DMS 273 (cell line): ENCODE data around the gene KDM2B.

ENCODE experiments used
- DNase-seq: peaks from one replicate; lab custom pipeline; 2025; ENCODE audit not compliant: unreplicated experiment; lab: John Stamatoyannopoulos, UW

Gene KDM2B

DNA sequence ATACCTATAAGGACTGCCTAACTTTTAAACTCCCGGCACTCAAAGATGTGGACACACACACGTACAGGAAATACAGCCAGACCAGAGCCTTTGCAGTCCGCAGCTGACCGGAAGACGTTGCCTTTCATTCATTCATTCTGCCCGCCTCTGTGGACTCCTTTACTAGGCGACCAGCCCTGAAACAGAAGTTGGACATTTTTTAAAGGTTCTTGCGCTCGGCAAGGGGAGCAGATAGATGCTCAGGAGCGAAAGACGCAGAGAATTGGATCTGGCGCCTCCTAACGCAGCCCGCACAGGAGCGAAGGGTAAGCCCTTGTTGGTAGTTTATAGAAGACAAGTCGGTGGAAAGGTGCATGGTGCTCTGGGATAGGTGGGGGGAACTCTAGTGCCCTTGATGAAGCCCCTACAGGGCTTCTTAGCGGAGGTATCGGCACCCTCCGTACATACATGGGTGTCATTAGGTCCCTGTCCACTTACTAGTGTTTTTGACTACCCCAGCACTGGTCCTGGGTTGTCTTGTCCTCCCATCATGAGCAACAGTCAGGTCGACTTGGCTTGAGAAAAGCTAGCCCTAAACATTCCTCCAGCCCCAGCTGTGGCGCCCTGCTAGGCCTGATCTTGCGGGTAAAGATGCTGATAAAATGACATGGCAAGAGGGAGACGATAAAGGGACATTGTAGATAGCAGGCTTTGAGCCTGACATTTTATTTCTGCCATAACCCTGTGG lies at the start of gene KDM2B:
Gene KDM2B (minus strand): TSS at position 65 of the 727 bp plus-strand sequence. CDS start 112 bp downstream, outside the sequence.
- no peak for DNase-seq

DNA sequence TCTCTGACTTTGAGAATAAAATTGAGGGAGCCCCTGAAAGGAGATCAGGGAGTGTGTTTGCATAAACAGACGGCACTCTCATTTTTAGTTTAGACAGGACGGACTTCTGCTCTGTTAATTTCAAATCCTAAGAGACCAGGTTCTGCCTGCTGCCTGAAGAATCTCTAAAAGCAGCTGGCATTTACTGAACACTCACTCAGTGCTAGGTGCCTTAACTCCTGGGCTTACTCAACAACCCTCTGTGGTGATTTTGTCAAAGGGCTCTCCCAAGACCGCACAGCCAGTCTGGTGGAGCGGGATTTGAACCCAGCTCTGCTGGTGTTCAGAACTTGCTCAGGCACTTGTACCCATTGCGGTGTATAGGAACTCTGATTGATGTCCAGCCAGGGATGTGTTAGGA lies 47.7 kb upstream of the KDM2B start:
- no peak for DNase-seq

DNA sequence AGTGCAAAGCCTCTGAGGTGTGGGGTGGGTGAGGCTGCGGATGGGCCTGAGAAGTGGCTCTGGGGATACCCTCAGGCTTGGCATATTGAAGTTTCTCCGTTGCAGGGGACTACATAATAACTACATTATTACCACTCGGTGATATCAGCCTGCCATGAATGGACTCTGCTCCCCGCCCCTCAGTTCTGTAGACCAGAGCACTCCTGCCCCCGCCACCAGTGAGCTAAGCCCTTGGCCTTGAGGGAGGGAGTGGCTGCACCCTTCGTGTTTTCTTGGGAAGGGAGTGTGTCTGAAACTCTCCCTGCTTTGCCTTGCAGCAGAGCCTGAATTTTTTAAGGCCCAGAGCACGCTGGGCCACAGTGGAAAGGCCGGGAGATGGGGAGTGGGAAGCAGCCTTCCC lies 47.2 kb upstream of the KDM2B start:
- no peak for DNase-seq

DNA sequence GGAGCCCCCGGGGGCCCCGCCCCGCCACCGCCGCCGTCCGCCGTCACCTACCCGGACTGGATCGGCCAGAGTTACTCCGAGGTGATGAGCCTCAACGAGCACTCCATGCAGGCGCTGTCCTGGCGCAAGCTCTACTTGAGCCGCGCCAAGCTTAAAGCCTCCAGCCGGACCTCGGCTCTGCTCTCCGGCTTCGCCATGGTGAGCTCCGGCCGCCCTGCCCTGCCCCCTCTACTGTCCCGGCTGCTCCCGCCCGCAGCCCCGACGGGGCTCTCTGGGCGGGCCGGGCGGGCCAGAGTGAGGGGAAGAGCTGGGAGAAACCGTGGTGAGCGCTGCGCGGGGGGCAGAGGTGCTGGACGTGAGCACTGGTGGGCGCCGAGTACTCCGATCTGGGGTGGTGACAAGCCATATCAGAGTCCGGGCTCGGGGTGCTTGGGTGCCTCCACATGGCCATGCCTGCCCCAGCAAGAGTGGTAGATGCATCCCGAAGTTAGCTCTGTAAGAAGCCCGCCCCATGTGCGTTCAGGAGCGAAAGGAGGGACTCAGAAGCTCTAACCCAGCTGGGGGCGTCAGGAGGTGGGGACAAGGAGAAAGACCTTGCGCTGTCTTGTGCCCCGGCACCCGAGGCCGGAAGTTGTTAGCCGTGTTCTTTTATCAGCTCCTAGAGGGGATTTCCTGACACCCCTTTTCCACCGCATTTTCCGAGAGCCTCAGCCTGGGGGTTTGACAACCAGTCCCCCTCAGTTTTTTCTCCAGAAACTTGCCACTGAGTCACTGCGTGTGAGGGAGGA lies 46.2 kb upstream of the KDM2B start:
- DNase-seq, result peak; percentile 70

DNA sequence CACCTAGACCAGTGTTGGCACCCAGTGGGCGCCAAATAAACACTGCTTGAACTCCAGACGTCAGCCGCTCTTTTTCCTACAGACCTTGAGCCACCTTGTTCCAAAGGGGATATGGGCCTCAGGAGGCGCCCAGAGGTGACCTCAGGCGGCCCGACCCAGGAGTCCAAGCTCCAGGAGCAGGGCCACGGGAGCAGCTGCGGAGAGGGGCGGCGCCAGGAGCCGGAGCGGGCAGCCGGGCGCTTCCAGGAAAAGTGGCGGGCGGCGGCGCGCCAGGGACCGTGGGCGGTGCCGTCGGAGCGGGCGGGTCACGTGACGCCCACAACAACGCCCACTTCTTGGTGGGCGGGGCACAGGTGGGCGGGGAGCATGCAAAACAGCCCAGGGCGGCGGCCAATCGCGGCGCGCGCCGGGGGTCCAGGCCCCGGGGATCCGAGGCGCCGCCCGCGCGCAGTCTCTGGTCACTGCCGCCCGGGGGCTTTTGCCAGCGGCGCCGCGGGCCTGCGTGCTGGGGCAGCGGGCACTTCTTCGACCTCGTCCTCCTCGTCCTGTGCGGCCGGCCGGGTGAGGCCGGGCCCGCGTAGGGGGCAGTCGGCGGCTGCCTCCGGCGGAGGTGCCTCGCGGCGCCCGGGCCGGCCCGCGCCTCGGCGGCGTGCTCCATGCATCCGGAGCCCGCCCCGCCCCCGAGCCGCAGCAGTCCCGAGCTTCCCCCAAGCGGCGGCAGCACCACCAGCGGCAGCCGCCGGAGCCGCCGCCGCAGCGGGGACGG lies 45.4 kb upstream of the KDM2B start, which contains the start of gene ORAI1:
Gene ORAI1 (plus strand): TSS at position 444 of the 766 bp plus-strand sequence.
- DNase-seq, result peak; percentile 96

DNA sequence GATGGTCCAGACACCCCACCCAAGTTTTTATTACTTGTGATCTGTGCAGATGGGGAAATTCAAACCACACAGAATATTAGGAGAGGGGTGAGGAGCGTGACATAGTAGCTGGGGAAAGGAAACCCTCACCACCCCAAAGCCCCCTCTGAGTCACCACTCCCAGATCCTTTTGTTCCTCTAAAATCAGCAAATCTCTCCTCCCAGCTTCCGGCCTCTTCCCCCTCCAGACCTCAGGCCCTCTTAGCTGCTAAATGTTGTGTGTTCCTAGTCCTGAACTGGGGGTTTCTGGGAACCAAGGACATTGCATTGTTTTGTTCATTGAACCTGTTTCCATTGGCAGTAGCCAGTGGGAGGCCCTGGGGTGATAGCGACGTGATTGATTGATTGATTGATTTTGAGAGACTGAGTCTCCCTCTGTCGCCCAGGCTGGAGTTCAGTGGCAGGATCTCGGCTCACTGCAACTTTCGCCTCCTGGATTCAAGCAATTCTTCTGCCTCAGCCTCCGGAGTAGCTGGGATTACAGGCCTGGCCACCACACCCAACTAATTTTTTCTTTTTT lies 39.6 kb upstream of the KDM2B start:
- no peak for DNase-seq

DNA sequence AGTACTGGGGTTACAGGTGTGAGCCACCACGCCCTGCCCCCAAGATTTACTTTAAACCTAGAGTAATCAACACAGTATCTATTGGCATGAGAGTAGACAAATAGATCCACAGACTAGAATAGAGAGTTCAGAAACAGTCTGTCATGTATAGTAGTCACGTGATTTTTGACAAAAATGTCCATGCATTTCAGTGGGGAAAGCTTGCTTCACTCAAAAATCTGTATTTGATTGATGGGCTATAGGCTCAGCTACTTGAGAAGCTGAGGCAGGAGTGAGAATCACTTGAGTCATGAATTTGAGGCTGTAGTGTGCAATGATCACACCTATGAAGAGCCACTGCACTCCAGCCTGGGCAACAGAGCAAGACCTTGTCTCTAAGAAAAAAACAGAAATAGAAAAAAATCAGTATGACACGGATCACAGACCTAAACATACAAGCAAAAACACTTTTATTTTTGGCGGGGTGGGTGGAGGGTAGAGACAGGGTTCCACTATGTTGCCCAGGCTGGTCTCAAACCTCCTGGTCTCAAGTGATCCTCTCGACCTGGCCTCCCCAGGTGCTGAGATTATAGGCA lies 37.9 kb upstream of the KDM2B start:
- DNase-seq, result no peak

DNA sequence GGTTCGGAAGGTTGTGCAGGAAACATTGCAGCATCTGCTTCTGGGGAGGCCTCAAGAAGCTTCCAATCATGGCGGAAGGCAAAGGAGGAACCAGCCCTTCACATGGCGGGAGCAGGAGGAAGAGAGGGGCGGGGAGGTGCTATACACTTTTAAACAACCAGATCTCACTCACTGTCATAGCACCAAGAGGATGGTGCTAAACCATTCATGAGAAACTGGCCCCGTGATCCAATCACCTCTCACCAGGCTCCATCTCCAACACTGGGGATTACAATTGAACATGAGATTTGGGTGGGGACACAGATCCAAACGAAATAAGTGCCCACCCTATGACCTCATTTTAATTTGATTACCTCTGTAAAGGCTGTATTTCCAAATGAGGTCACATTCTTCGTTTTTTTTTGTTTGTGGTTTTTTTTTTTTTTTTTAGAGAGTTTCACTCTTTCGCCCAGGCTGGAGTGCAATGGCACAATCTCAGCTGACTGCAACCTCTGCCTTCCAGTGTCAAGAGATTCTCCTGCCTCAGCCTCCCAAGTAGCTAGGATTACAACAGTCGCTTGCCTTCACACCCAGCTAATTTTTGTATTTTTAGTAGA lies 34.1 kb upstream of the KDM2B start:
- no peak for DNase-seq

DNA sequence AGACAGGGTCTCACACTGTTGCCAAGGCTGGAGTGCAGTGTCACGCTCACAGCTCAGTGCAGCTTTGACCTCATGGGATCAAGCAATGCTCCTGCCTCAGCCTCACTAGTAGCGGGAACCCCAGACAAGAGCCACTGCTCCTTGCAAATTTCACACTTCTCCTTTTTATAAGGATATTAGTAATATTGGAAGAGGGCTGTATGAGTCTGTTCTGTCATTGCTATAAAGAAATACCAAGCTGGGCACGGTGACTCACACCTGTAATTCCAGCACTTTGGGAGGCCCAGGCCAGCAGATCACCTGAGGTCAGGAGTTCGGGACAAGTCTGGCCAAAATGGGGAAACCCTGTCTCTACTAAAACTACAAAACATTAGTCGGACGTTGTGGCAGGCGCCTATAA lies 32.6 kb upstream of the KDM2B start:
- DNase-seq, result no peak

DNA sequence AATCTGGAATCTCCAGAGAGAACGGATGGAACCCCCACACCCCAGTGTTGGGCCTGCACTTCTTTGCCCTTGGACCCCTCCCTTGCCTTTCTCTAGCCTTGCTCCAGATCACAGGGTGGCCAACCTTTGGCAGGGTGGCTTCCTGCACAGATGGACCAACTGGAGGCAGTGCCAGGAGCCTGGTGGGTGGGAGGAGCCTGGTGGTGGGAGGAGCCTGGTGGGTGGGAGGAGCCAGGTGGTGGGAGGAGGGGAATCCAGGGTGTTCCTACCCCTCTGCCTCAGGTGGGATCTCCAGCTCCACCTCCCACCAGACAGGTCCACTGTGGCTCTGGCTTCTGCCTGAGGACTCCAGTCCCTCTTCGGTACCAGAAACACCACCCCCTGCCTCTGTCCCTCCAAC lies 30.5 kb upstream of the KDM2B start:
- DNase-seq, result peak; percentile 71

DNA sequence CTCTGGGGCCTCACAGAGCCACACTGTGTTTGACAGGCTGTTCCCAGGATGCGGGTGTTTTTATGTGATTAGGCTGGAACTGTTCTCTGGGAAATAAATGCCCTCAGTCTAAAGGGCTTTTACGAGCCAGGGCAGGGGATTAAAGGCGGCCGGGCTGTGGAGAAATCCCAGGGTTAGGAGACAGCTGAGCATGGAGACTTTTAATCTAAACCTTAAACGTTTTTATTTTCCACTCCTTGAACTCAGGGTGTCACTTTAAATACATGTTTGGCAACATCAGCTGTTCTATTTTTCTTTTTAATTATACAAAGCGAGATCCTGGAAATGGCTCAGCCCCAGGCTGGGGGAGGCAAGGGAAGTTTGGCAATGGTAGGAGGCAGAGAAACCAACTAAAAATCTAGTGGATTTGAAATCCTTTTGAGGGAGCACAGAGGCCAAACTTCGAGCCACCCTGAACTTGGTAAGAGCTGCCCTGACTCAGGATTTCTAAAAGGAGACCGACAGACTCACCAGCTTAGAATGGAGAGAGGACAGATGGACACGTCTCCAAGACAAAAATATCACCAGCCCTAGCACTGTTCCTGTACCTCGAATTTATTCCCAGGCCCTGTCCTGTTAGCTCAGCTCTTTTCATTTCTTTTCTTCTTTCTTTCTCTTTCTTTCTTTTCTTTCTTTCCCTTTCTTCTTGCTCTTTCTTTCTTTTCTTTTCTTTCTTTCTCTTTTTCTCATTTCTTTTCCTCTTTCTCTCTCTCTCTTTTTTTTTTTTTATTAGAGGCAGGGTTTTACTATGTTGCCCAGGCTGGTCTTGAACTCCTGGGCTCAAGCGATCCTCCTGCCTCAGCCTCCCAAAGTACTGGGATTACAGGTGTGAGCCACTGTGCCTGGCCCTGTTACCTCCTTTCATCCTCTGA lies 29.7 kb upstream of the KDM2B start:
- DNase-seq, result peak; percentile 38

DNA sequence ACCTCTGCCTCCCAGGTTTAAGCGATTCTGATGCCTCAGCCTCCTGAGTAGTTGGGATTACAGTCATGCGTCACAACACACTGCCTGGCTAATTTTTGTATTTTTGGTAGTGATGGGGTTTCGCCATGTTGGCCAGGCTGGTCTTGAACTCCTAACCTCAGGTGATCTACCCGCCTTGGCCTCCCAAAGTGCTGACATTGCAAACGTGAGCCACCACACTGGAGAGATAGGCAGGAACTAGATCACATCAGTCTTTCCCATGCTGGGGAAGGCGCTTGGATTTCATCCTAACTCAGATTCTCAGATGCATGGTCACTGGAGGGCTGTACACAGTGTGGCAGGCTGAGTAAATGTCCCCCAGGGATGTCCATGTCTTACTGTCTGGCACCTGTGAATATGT lies 27.5 kb upstream of the KDM2B start:
- DNase-seq, result no peak

DNA sequence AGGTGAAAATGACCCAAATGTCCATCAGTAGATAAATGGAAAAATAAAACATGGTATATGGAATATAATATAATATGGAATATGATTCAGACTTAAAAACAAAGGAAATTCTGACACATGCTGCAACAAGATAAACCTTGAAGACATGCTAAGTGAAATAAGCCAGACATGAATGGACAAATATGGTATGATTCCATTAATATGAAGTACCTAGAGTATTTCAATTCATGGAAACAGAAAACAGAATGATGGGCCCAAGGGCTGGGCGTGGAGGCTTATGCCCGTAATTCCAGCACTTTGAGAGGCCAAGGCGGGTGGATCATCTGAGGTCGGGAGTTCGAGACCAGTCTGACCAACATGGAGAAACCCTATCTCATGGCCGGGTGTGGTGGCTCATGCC lies 22.8 kb upstream of the KDM2B start:
- no peak for DNase-seq

DNA sequence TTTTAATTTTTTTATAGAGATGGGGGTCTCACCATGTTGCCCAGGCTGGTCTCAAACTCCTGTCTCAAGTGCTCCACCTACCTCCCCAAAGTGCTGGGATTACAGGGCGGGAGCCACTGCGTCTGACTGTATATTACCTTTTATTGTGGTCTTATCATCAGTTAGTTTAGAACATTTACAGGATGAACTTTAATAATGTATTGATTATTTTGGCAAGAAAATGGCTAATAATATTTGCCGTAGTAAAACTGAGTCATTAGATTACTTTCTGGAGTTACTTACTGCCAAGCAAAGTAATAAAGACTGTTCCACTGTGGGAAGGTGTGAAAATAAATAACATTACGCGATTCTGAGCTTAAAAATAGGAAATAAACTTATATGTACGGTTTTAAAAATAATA lies 21.9 kb upstream of the KDM2B start:
- no peak for DNase-seq

DNA sequence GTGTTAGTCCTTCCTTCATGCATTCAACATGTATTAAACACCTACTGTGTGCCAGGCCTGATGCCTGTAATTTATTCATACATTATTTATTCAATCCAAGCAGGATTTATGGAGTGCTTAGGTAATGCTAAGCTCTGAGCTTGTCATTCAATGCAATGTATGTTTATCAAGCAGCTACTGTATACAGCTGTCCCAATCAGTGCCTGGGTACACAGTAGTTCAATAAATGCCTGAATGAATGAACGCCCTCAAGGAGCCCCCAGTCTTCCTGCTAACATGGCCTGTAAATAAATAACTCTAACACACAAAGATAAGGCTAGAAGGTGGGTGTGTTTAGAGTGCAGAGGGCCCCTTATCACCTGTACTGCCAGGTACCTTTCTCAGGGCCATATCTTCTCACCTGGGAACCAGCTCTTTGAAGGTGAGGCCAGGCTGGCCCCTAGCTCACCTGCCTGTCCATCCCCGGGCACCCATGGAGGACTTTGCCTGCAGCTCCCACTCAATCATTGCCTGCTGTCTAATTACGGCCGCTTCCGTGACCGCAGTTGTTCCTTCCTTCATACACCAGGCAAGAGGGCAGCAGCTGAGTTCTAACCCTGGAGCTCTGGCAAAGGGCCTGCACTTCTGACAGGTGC lies 20.0 kb upstream of the KDM2B start:
- DNase-seq, result no peak

DNA sequence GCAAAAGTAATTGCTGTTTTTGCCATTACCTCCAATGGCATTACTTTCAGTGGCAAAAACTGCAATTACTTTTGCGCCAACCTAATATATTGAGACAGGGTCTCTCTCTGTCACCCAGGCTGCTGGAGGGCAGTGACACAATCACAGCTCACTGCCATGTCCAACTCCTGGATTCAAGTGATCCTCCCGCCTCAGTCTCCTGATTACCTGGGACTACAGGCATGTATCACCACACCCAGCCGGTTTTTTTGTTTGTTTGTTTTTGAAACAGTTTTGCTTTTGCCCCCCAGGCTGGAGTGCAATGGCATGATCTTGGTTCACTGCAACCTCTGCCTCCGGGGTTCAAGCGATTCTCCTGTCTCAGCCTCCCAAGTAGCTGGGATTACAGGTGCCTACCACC lies 15.7 kb upstream of the KDM2B start:
- no peak for DNase-seq

DNA sequence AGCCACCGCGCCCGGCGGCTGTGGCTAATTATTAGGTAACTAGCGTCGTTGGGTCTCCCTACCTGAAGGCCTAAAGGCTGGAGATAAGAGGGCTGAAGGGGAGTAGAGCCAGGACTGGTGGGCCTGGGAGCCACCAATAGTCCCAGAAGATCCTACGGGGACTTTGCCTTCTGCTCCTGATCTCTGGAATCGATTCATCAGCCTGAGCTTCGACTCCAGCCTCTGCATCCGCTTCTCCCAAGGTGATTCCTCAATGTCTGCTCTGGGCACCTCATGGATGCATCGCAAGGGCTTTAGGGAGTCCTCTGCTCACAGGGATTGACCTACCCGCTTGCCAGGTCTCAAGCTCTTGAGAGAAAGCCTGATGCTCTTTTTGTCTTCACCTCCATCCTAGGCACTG lies 14.7 kb upstream of the KDM2B start:
- DNase-seq, result no peak

DNA sequence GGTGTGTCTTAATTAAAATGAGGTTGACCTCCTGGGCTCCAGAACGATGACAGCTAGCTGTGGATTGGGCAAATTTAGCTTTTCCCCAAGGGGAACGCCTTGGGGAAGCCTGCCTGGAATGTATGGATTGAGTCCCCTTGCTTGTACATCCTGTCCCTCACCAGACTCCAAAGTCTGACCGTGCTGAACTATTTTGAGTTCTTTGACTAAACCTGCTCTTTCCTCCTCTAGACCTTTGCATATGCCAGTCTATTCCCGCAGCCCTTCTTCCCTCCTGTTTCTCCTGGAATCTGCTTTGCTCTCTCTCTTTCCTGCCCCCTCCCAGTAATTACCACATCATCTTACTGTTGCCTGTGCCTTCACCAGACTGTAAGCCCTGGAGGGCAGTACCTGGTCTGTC lies 11.5 kb upstream of the KDM2B start:
- DNase-seq, result no peak

DNA sequence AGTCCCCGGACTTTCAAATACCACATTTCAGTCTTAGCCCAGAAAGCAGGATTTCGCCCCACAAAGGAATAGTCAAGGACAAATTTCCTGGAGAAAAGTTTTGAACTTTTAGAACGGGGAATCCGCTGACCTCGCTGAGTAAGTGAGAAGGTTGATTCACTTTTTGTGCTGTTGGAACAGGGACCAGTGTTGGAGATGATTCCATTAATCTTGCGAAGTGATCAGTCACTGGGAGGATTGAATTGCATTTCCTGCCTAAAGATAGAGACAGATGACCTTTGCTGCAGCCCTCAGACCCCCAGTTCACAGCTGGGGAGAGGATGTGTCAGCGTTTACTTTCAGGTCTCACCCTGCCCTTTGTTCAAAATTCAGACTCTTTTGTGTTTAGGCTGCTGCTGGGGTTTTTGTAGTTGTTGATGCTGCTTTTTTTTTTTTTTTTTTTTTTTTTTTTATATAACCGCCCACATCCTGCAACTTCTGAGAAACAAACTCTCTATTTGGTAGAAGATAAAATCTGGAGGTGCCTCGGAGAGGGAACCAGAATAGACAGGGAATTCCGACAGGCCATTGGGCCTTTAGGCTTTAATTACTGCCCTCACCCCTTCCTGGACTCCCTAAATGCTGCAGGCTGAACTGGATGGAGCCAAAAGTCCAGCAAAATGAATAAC lies 9.8 kb upstream of the KDM2B start:
- no peak for DNase-seq
